Measurements from ENCODE around the gene EIF1.
A peak's percentile ranks its signal among the peaks of the same experiment; 100 is the strongest.
"Not testable (repeated sequence)": the region's sequence is repeated elsewhere in the genome, so short reads cannot be mapped to it uniquely, and the experiment has no call there.

Gene EIF1

GRCh38 chr17:41688641-41689496 lies at the start of gene EIF1:
Gene EIF1 (plus strand): TSS chr17:41688885. CDS start chr17:41689039, 154 bp downstream.
- peak; percentile 99 for DNase-seq

- DNase-seq: no peak
These were observed 49.7 kb upstream of the EIF1 start for GRCh38 chr17:41638941-41639340.

GRCh38 chr17:41639492-41640473 lies 48.9 kb upstream of the EIF1 start:
- DNase-seq: no peak

- DNase-seq: not testable (repeated sequence)
These were observed 48.1 kb upstream of the EIF1 start for GRCh38 chr17:41640596-41640995.

- DNase-seq: no peak
These were observed 46.2 kb upstream of the EIF1 start for GRCh38 chr17:41642252-41643156.

GRCh38 chr17:41647038-41647813 lies 41.5 kb upstream of the EIF1 start:
- no peak for DNase-seq

- DNase-seq: peak; percentile 68
These were observed 40.7 kb upstream of the EIF1 start for GRCh38 chr17:41647940-41648410.

GRCh38 chr17:41648411-41649195 lies 40.1 kb upstream of the EIF1 start:
- peak; percentile 32 for DNase-seq

- DNase-seq: no peak
These were observed 38.7 kb upstream of the EIF1 start for GRCh38 chr17:41649923-41650519.

GRCh38 chr17:41650794-41651624 lies 37.7 kb upstream of the EIF1 start:
- no peak for DNase-seq

- DNase-seq: no peak
These were observed 36.8 kb upstream of the EIF1 start for GRCh38 chr17:41651625-41652460.

- DNase-seq: no peak
These were observed 36.2 kb upstream of the EIF1 start for GRCh38 chr17:41652461-41652970.

GRCh38 chr17:41653421-41653820 lies 35.3 kb upstream of the EIF1 start:
- DNase-seq: no peak

GRCh38 chr17:41653892-41654677 lies 34.6 kb upstream of the EIF1 start:
- DNase-seq: no peak

- DNase-seq: no peak
These were observed 33.7 kb upstream of the EIF1 start for GRCh38 chr17:41654678-41655607.

- DNase-seq: peak; percentile 76
These were observed 33.0 kb upstream of the EIF1 start for GRCh38 chr17:41655611-41656111.
